K562 (cell line): ENCODE measurements around the gene SCPEP1. TPM values are rescaled to one million over a fixed set of nuclear protein-coding genes. Genes with fewer than 3 reads are reported as not detected.

Experiments
- BDP1 ChIP-seq: IDR thresholded peaks from 3 replicates; pipeline ENCODE4 v1.6.1; 2011; ENCODE audit not compliant: insufficient read length, insufficient read depth
- CBX8 ChIP-seq: fragments of 200-600 bp; sonication (generic); IDR thresholded peaks from 2 replicates; pipeline ENCODE4 v1.6.1; 2012; ENCODE audit warnings: borderline replicate concordance, mixed run types, low read depth, mild to moderate bottlenecking, moderate library complexity, mixed read lengths, low read length, control low read depth, inconsistent platforms; ENCODE audit not compliant: poor library complexity, severe bottlenecking; ENCODE audit errors: extremely low read depth
- HNRNPL ChIP-seq: fragments of 200-400 bp; formaldehyde crosslinking; IDR thresholded peaks from 2 replicates; pipeline ENCODE4 v1.6.1; 2017; ENCODE audit warnings: low read depth, mild to moderate bottlenecking, low read length
- L3MBTL2 ChIP-seq: fragments of 450-650 bp; IDR thresholded peaks from 2 replicates; pipeline ENCODE4 v1.6.1; 2016; ENCODE audit warnings: mild to moderate bottlenecking, moderate library complexity
- MEF2D ChIP-seq: conservative IDR thresholded peaks from 2 replicates; pipeline ENCODE4 v1.6.1; 2016; ENCODE audit warnings: low read depth, missing genetic modification characterization, missing compliant biosample characterization
- MYC ChIP-seq, 2 experiments: fragments of 250-450 bp in 1 of 2; sonication (Bioruptor Pico) in 1 of 2; IDR thresholded peaks; 2 replicates each; pipeline versions ENCODE4 v1.5.1 to v1.6.1; 2012 to 2021; ENCODE audit warnings: low read depth in 2 of 2, borderline replicate concordance in 1 of 2, improper control_type of control experiment in 1 of 2, low read length in 1 of 2, mild to moderate bottlenecking in 1 of 2, moderate library complexity in 1 of 2
- RCOR1 ChIP-seq, 2 experiments: IDR thresholded peaks; 2 replicates each; pipeline ENCODE4 v1.6.1; 2012; ENCODE audit warnings: low read depth in 2 of 2, low read length in 2 of 2, borderline replicate concordance in 1 of 2, improper control_type of control experiment in 1 of 2
- RFX1 ChIP-seq: fragments of 450-650 bp; IDR thresholded peaks from 2 replicates; pipeline ENCODE4 v1.6.1; 2016; ENCODE audit warnings: mild to moderate bottlenecking, moderate library complexity
- SPI1 ChIP-seq: IDR thresholded peaks from 2 replicates; pipeline ENCODE4 v1.6.1; 2011; ENCODE audit warnings: low read depth, low read length, control low read depth, borderline replicate concordance
- ZNF239 ChIP-seq: fragments of 250-450 bp; sonication (Bioruptor Pico); IDR thresholded peaks from 2 replicates; pipeline ENCODE4 v1.4.0; 2020; ENCODE audit warnings: mild to moderate bottlenecking
- ZNF639 ChIP-seq, 2 experiments: fragments of 200-800 bp in 1 of 2; sonication (Bioruptor generic) in 1 of 2; sonication (generic) in 1 of 2; formaldehyde crosslinking in 1 of 2; IDR thresholded peaks in 1 of 2; conservative IDR thresholded peaks in 1 of 2; 2 replicates each; pipeline versions ENCODE4 v1.5.0 to v1.6.1; 2016 to 2020; ENCODE audit warnings: missing compliant biosample characterization in 1 of 2, missing genetic modification characterization in 1 of 2, missing genetic modification reagents in 1 of 2
- polyA plus RNA-seq, 8 experiments: library from polyadenylated mRNA; depleted of rRNA in 4 of 8; stranded (reverse) in 5 of 8; unstranded in 3 of 8; fragments of >200 nt; fragmentation: Nextera tagmentation in 2 of 8; fragmentation: Illumina TruSeq in 1 of 8; extraction: Ambion mirVana in 2 of 8; extraction: Trizol in 1 of 8; gene quantifications; 2 replicates each; pipeline versions ENCODE4 v1.2.1 to v1.2.3, GENCODE V29; 2011 to 2014; ENCODE audit warnings: inconsistent platforms in 1 of 8, missing spikeins in 1 of 8
- total RNA-seq, 7 experiments: library from RNA; depleted of rRNA in 6 of 7; stranded (reverse); fragments of >200 nt in 6 of 7; fragmentation: Illumina TruSeq in 2 of 7; extraction: Trizol in 2 of 7; gene quantifications; 2 replicates each; pipeline versions ENCODE4 v1.2.1 to v1.2.3, GENCODE V29; 2011 to 2021; ENCODE audit warnings: low replicate concordance in 1 of 7
- TF ChIP-seq, protein P1 (sequence below), 2 experiments: fragments of 450-650 bp; formaldehyde crosslinking in 1 of 2; IDR thresholded peaks; 2 replicates each; pipeline versions ENCODE4 v1.4.0 to v1.6.1; 2014 to 2020; ENCODE audit warnings: mild to moderate bottlenecking in 2 of 2, borderline replicate concordance in 1 of 2, low read depth in 1 of 2
- TF ChIP-seq, protein P2 (sequence below): sonication (generic); formaldehyde crosslinking; IDR thresholded peaks from 2 replicates; pipeline ENCODE4 v1.8.1; 2023; ENCODE audit warnings: mild to moderate bottlenecking, missing genetic modification reagents

Gene SCPEP1
- total and polyA plus RNA-seq, 9 of the 15 experiments (the other 6 are each of a cell fraction or from before 2014, with no cell fraction given) = 5.1 to 14.8 (median 7.2) TPM

GRCh38 chr17:57004944-57005579 lies 27.1 kb downstream of the SCPEP1 start (continued):
- TF ChIP-seq, protein P1, sequence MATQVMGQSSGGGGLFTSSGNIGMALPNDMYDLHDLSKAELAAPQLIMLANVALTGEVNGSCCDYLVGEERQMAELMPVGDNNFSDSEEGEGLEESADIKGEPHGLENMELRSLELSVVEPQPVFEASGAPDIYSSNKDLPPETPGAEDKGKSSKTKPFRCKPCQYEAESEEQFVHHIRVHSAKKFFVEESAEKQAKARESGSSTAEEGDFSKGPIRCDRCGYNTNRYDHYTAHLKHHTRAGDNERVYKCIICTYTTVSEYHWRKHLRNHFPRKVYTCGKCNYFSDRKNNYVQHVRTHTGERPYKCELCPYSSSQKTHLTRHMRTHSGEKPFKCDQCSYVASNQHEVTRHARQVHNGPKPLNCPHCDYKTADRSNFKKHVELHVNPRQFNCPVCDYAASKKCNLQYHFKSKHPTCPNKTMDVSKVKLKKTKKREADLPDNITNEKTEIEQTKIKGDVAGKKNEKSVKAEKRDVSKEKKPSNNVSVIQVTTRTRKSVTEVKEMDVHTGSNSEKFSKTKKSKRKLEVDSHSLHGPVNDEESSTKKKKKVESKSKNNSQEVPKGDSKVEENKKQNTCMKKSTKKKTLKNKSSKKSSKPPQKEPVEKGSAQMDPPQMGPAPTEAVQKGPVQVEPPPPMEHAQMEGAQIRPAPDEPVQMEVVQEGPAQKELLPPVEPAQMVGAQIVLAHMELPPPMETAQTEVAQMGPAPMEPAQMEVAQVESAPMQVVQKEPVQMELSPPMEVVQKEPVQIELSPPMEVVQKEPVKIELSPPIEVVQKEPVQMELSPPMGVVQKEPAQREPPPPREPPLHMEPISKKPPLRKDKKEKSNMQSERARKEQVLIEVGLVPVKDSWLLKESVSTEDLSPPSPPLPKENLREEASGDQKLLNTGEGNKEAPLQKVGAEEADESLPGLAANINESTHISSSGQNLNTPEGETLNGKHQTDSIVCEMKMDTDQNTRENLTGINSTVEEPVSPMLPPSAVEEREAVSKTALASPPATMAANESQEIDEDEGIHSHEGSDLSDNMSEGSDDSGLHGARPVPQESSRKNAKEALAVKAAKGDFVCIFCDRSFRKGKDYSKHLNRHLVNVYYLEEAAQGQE (IDR thresholded peaks at IDR 0.05; ENCODE audit: borderline replicate concordance) = peak; percentile 27; the same call in 1 of the 2 replicates
- TF ChIP-seq, protein P1 (CRISPR knock-in tag; IDR thresholded peaks at IDR 0.05; ENCODE audit: low read depth) = no peak
- TF ChIP-seq, protein P2, sequence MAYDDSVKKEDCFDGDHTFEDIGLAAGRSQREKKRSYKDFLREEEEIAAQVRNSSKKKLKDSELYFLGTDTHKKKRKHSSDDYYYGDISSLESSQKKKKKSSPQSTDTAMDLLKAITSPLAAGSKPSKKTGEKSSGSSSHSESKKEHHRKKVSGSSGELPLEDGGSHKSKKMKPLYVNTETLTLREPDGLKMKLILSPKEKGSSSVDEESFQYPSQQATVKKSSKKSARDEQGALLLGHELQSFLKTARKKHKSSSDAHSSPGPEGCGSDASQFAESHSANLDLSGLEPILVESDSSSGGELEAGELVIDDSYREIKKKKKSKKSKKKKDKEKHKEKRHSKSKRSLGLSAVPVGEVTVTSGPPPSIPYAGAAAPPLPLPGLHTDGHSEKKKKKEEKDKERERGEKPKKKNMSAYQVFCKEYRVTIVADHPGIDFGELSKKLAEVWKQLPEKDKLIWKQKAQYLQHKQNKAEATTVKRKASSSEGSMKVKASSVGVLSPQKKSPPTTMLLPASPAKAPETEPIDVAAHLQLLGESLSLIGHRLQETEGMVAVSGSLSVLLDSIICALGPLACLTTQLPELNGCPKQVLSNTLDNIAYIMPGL (CRISPR knock-in tag) = no peak
- TF ChIP-seq MEF2D (tag) = peak; percentile 75; the same call in 1 of the 2 replicates
- TF ChIP-seq RFX1 = peak; percentile 33; the same call in 1 of the 2 replicates
- TF ChIP-seq RCOR1 (IDR thresholded peaks at IDR 0.05; ENCODE audit: borderline replicate concordance in 1 of 2, low read depth in 2 of 2, low read length in 2 of 2) = 0 out of 4 replicates have a peak, but pooled peaks of 1 of the 2 experiments have one; percentile 50
- no peak for TF ChIP-seq ZNF239 (CRISPR knock-in tag)
- TF ChIP-seq L3MBTL2 = peak; percentile 50; the same call in 1 of the 2 replicates
- TF ChIP-seq CBX8 = no peak
- no peak for TF ChIP-seq BDP1
- TF ChIP-seq HNRNPL = no peak
- no peak for TF ChIP-seq ZNF639 (CRISPR knock-in tag; conservative IDR thresholded peaks at IDR 0.05 in 1 of 2, IDR thresholded peaks at IDR 0.05 in 1 of 2)
- peak; percentile 95 for TF ChIP-seq SPI1
- TF ChIP-seq MYC (IDR thresholded peaks at IDR 0.05; ENCODE audit: low read depth, low read length) = 0 out of 2 replicates have a peak, but pooled peaks have one; percentile 23
- TF ChIP-seq MYC (CRISPR knock-in tag; IDR thresholded peaks at IDR 0.05; ENCODE audit: borderline replicate concordance, low read depth) = no peak
